NB4 (cell line): ENCODE results near the gene ZBTB7C.

Source experiments
- MYC ChIP-seq: IDR thresholded peaks from 2 replicates; pipeline ENCODE4 v1.6.1; 2011; ENCODE audit warnings: low read depth, low read length
- POLR2A ChIP-seq: IDR thresholded peaks from 2 replicates; pipeline ENCODE4 v1.6.1; 2011; ENCODE audit warnings: mild to moderate bottlenecking; ENCODE audit not compliant: insufficient read length; ENCODE audit errors: extremely low read depth
- TF ChIP-seq, protein P1 (sequence below): IDR thresholded peaks from one replicate; pipeline ENCODE4 v1.5.1; 2012; ENCODE audit warnings: low read depth, low read length
- TF ChIP-seq, protein P2 (sequence below): IDR thresholded peaks from 2 replicates; pipeline ENCODE4 v1.6.1; 2011; ENCODE audit warnings: low read depth, low read length

DNA sequence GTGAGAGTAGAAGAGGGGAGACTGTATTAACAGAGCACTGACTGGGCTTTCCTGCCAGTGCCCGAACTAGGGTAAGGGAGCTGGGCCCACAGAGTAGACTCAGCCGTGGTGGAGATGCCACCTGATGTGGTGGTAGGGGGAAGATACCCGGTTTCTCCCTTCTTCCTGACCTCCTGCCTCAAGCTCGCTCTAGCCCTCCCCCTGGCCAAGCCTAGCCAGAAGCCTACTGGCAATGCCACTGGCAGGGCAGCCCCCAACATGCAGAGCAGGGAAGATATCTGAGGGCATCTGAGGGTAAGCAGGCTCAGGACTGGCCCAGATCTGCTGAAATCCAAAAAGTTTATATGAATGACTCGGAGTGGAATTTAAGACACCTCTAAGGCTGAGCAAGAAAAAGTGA, 316.1 kb downstream of the ZBTB7C start:
- no peak for TF ChIP-seq POLR2A
- TF ChIP-seq, protein P1, sequence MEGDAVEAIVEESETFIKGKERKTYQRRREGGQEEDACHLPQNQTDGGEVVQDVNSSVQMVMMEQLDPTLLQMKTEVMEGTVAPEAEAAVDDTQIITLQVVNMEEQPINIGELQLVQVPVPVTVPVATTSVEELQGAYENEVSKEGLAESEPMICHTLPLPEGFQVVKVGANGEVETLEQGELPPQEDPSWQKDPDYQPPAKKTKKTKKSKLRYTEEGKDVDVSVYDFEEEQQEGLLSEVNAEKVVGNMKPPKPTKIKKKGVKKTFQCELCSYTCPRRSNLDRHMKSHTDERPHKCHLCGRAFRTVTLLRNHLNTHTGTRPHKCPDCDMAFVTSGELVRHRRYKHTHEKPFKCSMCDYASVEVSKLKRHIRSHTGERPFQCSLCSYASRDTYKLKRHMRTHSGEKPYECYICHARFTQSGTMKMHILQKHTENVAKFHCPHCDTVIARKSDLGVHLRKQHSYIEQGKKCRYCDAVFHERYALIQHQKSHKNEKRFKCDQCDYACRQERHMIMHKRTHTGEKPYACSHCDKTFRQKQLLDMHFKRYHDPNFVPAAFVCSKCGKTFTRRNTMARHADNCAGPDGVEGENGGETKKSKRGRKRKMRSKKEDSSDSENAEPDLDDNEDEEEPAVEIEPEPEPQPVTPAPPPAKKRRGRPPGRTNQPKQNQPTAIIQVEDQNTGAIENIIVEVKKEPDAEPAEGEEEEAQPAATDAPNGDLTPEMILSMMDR, result no peak
- TF ChIP-seq, protein P2, sequence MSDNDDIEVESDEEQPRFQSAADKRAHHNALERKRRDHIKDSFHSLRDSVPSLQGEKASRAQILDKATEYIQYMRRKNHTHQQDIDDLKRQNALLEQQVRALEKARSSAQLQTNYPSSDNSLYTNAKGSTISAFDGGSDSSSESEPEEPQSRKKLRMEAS, result no peak
- no peak for TF ChIP-seq MYC
